HepG2 (cell line): Measurements from ENCODE around the gene APBB2. TPM values are rescaled to one million over a fixed set of nuclear protein-coding genes. Genes with fewer than 3 reads are reported as not detected.

Experiments
- ATAC-seq: fragments of 200-7000 bp; cut with Tn5 transposase; 3 replicates; pipeline ENCODE4 v1.9.1; 2020; ENCODE audit warnings: mild to moderate bottlenecking, moderate library complexity
- BruUV-seq: library from RNA; stranded (reverse); fragments of 400-500 nt; replicated peaks from 2 replicates; lab custom pipeline; 2021; lab: Mats Ljungman, UMichigan
- CTCF ChIA-PET: fragments of 300-600 bp; formaldehyde crosslinking; extraction: SDS; loops from one replicate; lab custom pipeline; 2021; ENCODE audit warnings: low total read pairs, inconsistent platforms, low intra/inter-chr PET ratio; lab: Yijun Ruan, JAX
- POLR2A ChIA-PET: fragments of 350-600 bp; sonication (Branson Sonifier 250); formaldehyde crosslinking; loops from one replicate; lab custom pipeline; 2020; ENCODE audit warnings: antibody characterized with exemption, inconsistent platforms; lab: Yijun Ruan, JAX
- DNase-seq: peaks from one replicate; pipeline ENCODE4 v3.0.0-alpha.2; 2015; ENCODE audit warnings: low spot score
- FAIRE-seq: peaks from 3 replicates; lab custom pipeline; 2011; peaks lifted over from hg19 to GRCh38; lab: Jason Lieb, UNC
- H2AFZ ChIP-seq: one replicate; pipeline ENCODE4 v1.6.1; 2011; ENCODE audit warnings: low read length, inconsistent platforms
- H3K27ac ChIP-seq: fragments of 300-600 bp; 3 replicates; pipeline ENCODE4 v1.8.0; 2011; ENCODE audit warnings: mixed run types, mild to moderate bottlenecking, mixed read lengths, low read length, inconsistent platforms; ENCODE audit not compliant: insufficient read depth; ENCODE audit errors: extremely low read length
- H3K27me3 ChIP-seq, 2 experiments: fragments of 200-600 bp in 1 of 2; 2 replicates in 1 of 2; 3 replicates in 1 of 2; pipeline versions ENCODE4 v1.6.0 to v1.8.0; 2011; ENCODE audit warnings: low read length in 2 of 2, mild to moderate bottlenecking in 2 of 2, moderate library complexity in 2 of 2, inconsistent platforms in 1 of 2; ENCODE audit not compliant: insufficient read depth in 2 of 2, control insufficient read depth in 1 of 2
- H3K36me3 ChIP-seq, 2 experiments: fragments of 200-600 bp in 1 of 2; replicated peaks in 1 of 2; 2 replicates in 1 of 2; 3 replicates in 1 of 2; pipeline versions ENCODE4 v1.5.1 to v1.8.0; 2011; ENCODE audit warnings: low read length in 2 of 2, inconsistent platforms in 1 of 2; ENCODE audit not compliant: insufficient read depth in 2 of 2, control insufficient read depth in 1 of 2
- H3K4me1 ChIP-seq: 2 replicates; pipeline ENCODE4 v1.5.1; 2012; ENCODE audit warnings: low read length, inconsistent platforms; ENCODE audit not compliant: insufficient read depth
- H3K4me2 ChIP-seq: 2 replicates; pipeline ENCODE4 v1.6.0; 2011; ENCODE audit warnings: low read depth, low read length, inconsistent platforms
- H3K4me3 ChIP-seq, 3 experiments: fragments of 200-600 bp in 1 of 3; sonication (generic), shearing (Covaris generic) in 1 of 3; replicated peaks in 1 of 3; 2 replicates each; pipeline ENCODE4 v1.5.1; 2011 to 2016; ENCODE audit warnings: low read length in 3 of 3, inconsistent platforms in 2 of 3, low read depth in 2 of 3, mild to moderate bottlenecking in 2 of 3, control low read depth in 1 of 3, mixed read lengths in 1 of 3; ENCODE audit not compliant: insufficient read depth in 1 of 3
- H3K79me2 ChIP-seq: one replicate; pipeline ENCODE4 v1.6.1; 2011; ENCODE audit warnings: low read length, inconsistent platforms; ENCODE audit not compliant: insufficient read depth
- H3K9ac ChIP-seq: 2 replicates; pipeline ENCODE4 v1.6.0; 2011; ENCODE audit warnings: mild to moderate bottlenecking, low read depth, low read length, inconsistent platforms; ENCODE audit not compliant: insufficient read depth
- H3K9me3 ChIP-seq: 2 replicates; pipeline ENCODE4 v1.5.1; 2012; ENCODE audit warnings: mild to moderate bottlenecking, low read length
- H4K20me1 ChIP-seq: 2 replicates; pipeline ENCODE4 v1.6.0; 2011; ENCODE audit warnings: inconsistent platforms, mild to moderate bottlenecking, low read length, moderate library complexity; ENCODE audit not compliant: insufficient read depth
- ARNTL ChIP-seq: sonication (generic); formaldehyde crosslinking; IDR thresholded peaks from 2 replicates; pipeline ENCODE4 v1.4.0; 2020; ENCODE audit warnings: mild to moderate bottlenecking, missing genetic modification reagents
- FOXK1 ChIP-seq: sonication (generic); formaldehyde crosslinking; IDR thresholded peaks from 2 replicates; pipeline ENCODE4 v1.4.0; 2020; ENCODE audit warnings: low read depth, missing genetic modification reagents, borderline replicate concordance
- GATAD1 ChIP-seq: IDR thresholded peaks from 2 replicates; pipeline ENCODE4 v1.6.1; 2016; ENCODE audit warnings: missing genetic modification reagents, missing compliant biosample characterization
- KLF11 ChIP-seq: IDR thresholded peaks from 2 replicates; pipeline ENCODE4 v1.6.1; 2016; ENCODE audit warnings: missing compliant biosample characterization
- PLRG1 ChIP-seq: fragments of 450-650 bp; conservative IDR thresholded peaks from 2 replicates; pipeline ENCODE4 v1.6.1; 2016
- SIN3B ChIP-seq: fragments of 150-350 bp; IDR thresholded peaks from 2 replicates; pipeline ENCODE4 v1.6.1; 2014; ENCODE audit warnings: low read length
- ZFP37 ChIP-seq: sonication (generic); formaldehyde crosslinking; IDR thresholded peaks from 2 replicates; pipeline ENCODE4 v1.4.0; 2020; ENCODE audit warnings: missing genetic modification reagents, borderline replicate concordance
- ZHX1 ChIP-seq: sonication (generic); formaldehyde crosslinking; IDR thresholded peaks from 2 replicates; pipeline ENCODE4 v1.8.1; 2022; ENCODE audit warnings: low read depth, mild to moderate bottlenecking, missing genetic modification reagents
- ZMYM4 ChIP-seq: sonication (generic); formaldehyde crosslinking; IDR thresholded peaks from 2 replicates; pipeline ENCODE4 v1.8.1; 2023; ENCODE audit warnings: mild to moderate bottlenecking, missing genetic modification reagents
- ZNF12 ChIP-seq: sonication (generic); formaldehyde crosslinking; IDR thresholded peaks from 2 replicates; pipeline ENCODE4 v1.5.0; 2020; ENCODE audit warnings: missing genetic modification reagents
- WGBS: methylation state at CpG from one replicate; pipeline ENCODE4 v1.1.6; 2017; ENCODE audit warnings: low lambda C conversion rate; 5-methylcytosine and 5-hydroxymethylcytosine counted together
- in situ Hi-C: cut with HindIII; loops from 2 replicates; pipeline ENCODE4 v1.10.0; 2017; ENCODE audit warnings: low pct_unique_long_range_greater_than_20kb; ENCODE audit not compliant: extremely low pct_ligation_motif_present
- intact Hi-C: fragments of 100-400 bp; cut with micrococcal nuclease; formaldehyde crosslinking; loops from one replicate; pipeline ENCODE4 v1.10.0; 2022; ENCODE audit not compliant: unreplicated experiment
- polyA plus RNA-seq, 8 experiments: library from polyadenylated mRNA; depleted of rRNA in 3 of 8; stranded (reverse) in 7 of 8; unstranded in 1 of 8; fragments of >200 nt; fragmentation: Illumina TruSeq in 4 of 8; extraction: Trizol in 4 of 8; gene quantifications; 2 replicates each; pipeline versions ENCODE4 v1.2.1 to v1.2.3, GENCODE V29; 2011 to 2016; ENCODE audit warnings: low read depth in 4 of 8, missing spikeins in 1 of 8, mixed read lengths in 1 of 8; ENCODE audit not compliant: insufficient read depth in 1 of 8
- total RNA-seq, 5 experiments: library from RNA; depleted of rRNA; stranded (reverse); fragments of >200 nt; fragmentation: Illumina TruSeq; extraction: Trizol; gene quantifications; 2 replicates each; pipeline ENCODE4 v1.2.3, GENCODE V29; 2016; ENCODE audit warnings: low read depth in 1 of 5
- TF ChIP-seq, protein P1 (sequence below): sonication (generic); formaldehyde crosslinking; IDR thresholded peaks from 2 replicates; pipeline ENCODE4 v1.5.1; 2020; ENCODE audit warnings: mild to moderate bottlenecking, missing genetic modification reagents, borderline replicate concordance

The APBB2 gene
- total and polyA plus RNA-seq, 2 of the 13 experiments (the other 11 are each of a cell fraction or from before 2014, with no cell fraction given) = 11.7 to 17.0 TPM

DNA sequence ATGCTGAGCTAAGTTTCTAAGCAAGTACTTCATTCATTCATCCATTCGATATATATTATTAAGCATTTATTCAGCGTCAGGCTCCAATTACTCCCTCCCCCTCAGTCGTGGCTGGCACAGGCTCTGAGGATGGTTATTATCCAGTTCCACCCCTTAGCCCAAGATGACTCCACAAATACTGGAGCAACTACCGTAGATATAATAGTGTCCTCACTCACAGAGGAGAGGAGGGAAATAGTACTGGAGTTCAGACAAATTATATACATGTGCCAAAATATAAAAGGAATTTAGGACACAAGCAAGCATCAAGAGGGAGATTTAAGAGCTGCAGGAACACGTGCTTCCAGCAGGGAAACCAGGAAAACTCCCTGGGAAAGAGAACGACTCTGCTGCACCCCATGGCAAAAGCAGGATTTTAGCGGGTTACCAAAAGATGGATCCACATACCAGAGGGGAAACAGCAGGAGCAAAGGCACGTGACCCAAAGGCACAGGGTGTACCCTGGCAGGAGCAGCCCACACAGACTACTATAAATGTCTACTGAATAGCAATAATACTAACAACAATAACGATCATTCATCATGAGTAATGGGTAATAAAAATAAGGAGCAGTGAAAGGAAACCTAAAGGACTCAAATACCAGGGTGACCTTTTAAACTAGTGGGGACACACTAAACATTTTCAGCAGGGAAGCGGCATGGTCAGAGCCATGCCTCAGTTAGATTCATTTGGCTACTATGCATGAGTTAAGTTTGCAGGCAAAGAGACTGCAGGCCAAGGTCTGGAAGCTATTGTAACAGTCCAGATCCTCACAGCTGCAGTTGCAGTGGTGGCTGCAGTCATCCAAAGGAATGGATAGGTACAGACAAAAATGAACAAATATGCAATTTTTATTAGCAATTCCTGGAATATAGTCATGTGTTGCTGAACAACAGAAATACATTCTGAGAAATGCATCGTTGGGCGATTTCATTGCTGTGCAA is 153.7 kb downstream of the APBB2 start:
- no peaks in the 10 kb centered on the region for H3K4me1 ChIP-seq
- no peak overlapping the region for H3K4me2 ChIP-seq
- H3K27me3 ChIP-seq = no peaks in the 10 kb centered on the region
- no TSS peak for BruUV-seq
- ATAC-seq = no peak
- ChIA-PET CTCF (no interaction called here), POLR2A (no interaction called here)
- no peak for FAIRE-seq
- intact Hi-C loops = no loop called here
- no peak for DNase-seq
- WGBS = 96% methylated on average over 12 of the region's 12 CpGs
- no peak overlapping the region for H3K27ac ChIP-seq
- no peaks in the 10 kb centered on the region for H3K9me3 ChIP-seq
- no peak overlapping the region for H3K9ac ChIP-seq
- H2AFZ ChIP-seq = no peak overlapping the region
- no peak overlapping the region for H3K4me3 ChIP-seq
- H3K36me3 ChIP-seq = peaks cover 1 to 8% of the 10 kb centered on the region in 2 experiments; a peak in 1 of 5 replicates
- H4K20me1 ChIP-seq = no peaks in the 10 kb centered on the region
- no peaks in the 10 kb centered on the region for H3K79me2 ChIP-seq
- in situ Hi-C loops = no loop called here
- TF ChIP-seq ZMYM4 (CRISPR knock-in tag) (no peak), FOXK1 (no peak), ZNF12 (no peak), ARNTL (CRISPR knock-in tag) (no peak), PLRG1 (no peak), SIN3B (no peak), GATAD1 (no peak), KLF11 (CRISPR knock-in tag) (no peak), ZFP37 (no peak), ZHX1 (CRISPR knock-in tag) (no peak)
- TF ChIP-seq, protein P1, sequence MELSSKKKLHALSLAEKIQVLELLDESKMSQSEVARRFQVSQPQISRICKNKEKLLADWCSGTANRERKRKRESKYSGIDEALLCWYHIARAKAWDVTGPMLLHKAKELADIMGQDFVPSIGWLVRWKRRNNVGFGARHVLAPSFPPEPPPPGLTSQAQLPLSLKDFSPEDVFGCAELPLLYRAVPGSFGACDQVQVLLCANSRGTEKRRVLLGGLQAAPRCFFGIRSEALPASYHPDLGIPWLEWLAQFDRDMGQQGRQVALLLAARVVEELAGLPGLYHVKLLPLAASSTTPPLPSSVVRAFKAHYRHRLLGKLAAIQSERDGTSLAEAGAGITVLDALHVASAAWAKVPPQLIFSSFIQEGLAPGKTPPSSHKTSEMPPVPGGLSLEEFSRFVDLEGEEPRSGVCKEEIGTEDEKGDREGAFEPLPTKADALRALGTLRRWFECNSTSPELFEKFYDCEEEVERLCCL (CRISPR knock-in tag) = no peak
